ENCODE results near the gene RNMT.

GRCh38 chr18:13800505-13801259, 74.2 kb downstream of the RNMT start:
- no peak for TF ChIP-seq CTCF (IDR thresholded peaks at IDR 0.05; ENCODE audit: low read depth, low read length)
- TF ChIP-seq EZH2phosphoT487 (IDR thresholded peaks at IDR 0.05; ENCODE audit: low read depth): no peak
